COLO829 (cell line): ENCODE data around the gene ETFB.
A peak's percentile ranks its signal among the peaks of the same experiment; 100 is the strongest.

Source experiments
- DNase-seq: peaks from one replicate; pipeline ENCODE4 v3.0.0; 2012; ENCODE audit warnings: low spot score

Gene ETFB

GRCh38 chr19:51327066-51328001 lies 38.9 kb downstream of the ETFB start:
- DNase-seq = peak; percentile 84

- no peak for DNase-seq
These were observed 39.7 kb downstream of the ETFB start for GRCh38 chr19:51326216-51327065.

- no peak for DNase-seq
These were observed 40.8 kb downstream of the ETFB start for GRCh38 chr19:51325161-51325976.

GRCh38 chr19:51324167-51324481 lies 42.1 kb downstream of the ETFB start:
- DNase-seq = no peak

DNA sequence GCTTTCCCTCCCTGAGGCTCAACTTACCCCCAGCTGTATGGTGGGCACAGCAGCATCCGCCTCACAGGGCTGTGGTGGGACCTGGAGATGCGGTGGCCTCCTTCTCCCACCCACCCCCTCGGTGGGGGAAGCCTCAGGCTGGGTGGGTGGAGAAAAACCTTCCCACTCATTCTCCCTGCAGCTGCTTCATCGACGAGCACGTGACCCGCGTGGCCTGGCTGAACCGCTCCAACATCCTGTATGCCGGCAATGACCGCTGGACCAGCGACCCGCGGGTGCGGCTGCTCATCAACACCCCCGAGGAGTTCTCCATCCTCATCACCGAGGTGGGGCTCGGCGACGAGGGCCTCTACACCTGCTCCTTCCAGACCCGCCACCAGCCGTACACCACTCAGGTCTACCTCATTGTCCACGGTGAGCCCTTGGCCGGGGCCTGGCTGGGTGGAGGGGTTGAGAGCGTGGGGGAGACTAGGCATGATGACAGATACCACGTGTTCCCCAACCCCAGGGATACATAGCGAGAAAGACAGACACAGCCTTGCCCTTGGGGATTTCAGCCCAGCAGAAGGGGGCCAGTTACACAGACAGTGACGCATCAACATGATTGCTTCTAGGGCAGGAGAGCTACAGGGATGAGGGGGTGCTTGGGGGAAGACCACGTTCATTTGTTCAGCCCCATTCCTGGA lies 42.6 kb downstream of the ETFB start:
- DNase-seq = no peak

GRCh38 chr19:51321799-51322198 lies 44.4 kb downstream of the ETFB start:
- no peak for DNase-seq

DNA sequence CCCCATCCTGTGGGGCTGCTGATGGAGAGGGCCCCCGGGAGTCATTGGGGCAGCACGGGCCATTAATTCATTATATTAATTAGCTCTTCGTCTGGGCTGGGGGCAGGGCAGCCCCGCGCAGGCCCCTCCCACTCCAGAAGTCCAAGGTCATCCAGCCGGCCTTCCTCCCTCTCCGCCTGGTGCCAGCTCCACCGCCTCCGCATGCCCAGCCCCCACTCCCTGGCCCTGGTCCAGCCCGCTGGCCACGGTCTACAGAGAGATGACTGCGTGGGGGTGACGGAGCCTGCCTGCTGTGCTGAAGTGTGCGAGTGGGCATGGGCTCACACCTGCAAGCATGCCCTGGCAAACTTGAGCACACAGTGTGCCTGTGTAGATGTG lies 45.9 kb downstream of the ETFB start:
- no peak for DNase-seq

- no peak for DNase-seq
These were observed 46.4 kb downstream of the ETFB start for GRCh38 chr19:51319649-51320279.

GRCh38 chr19:51318687-51319648 lies 47.2 kb downstream of the ETFB start:
- DNase-seq = no peak

- DNase-seq = no peak
These were observed 48.2 kb downstream of the ETFB start for GRCh38 chr19:51317968-51318367.

DNA sequence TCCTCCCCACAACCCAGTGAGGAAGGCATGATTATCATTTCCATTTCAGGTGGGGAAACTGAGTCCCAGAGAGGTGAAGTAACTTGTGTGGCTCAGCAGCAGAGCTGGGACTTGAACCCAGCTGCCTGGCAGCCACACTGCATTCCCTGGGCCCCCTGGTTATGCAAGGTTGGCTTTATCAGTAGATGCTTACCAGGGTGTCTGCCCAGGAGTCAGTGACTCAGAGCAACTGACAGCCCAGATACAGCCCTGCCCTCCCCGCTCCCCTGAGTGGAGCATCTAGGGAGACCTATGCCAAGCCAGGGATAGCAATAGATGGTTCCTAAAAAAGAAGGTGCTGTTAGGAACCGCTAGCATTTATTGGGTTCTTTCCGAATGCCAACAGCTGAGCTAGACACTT lies 48.8 kb downstream of the ETFB start:
- no peak for DNase-seq

DNA sequence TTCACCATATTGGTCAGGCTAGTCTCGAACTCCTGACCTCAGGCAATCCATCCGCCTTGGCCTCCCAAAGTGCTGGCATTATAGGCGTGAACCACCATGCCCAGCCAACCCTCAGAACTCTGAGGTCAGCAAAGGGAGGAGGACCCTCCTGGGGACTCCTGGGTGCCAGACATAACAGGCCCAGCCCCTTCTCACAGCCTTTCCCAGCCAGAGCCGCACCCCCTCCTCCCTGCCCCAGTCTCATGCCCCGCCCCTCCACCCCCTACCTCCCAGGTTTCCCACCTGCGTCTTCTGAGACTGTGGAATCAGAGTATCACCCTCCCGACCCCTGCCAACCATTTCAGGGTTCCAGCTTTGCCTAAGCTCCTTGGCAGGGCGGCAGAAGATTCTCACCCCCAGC lies 49.5 kb downstream of the ETFB start:
- DNase-seq = no peak

- DNase-seq = no peak
These were observed 54.6 kb downstream of the ETFB start, which contains the start of gene IGLON5 for GRCh38 chr19:51311351-51312257. TSS of gene IGLON5 (plus strand) at chr19:51311644. CDS start at chr19:51311848, 204 bp downstream.

- no peak for DNase-seq
These were observed 60.7 kb downstream of the ETFB start for GRCh38 chr19:51305479-51305878.

DNA sequence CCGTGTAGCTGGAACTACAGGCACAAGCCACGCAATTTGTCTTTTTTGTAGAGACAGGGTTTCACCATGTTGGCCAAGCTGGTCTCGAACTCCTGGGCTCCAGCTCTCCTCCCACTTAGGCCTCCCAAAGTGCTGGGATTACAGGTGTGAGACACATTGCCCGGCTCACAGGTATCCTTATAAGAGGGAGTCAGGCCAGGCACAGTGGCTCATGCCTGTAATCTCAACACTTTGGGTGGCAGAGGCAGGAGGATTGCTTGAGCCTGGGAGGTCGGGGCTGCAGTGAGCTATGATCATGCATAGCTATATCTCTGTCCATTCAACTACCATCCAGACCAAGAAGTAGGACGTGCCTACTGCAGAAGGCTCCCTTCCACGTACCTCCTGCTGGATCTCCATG lies 64.9 kb downstream of the ETFB start:
- DNase-seq = no peak

- DNase-seq = no peak
These were observed 68.8 kb downstream of the ETFB start for GRCh38 chr19:51297406-51297805.

DNA sequence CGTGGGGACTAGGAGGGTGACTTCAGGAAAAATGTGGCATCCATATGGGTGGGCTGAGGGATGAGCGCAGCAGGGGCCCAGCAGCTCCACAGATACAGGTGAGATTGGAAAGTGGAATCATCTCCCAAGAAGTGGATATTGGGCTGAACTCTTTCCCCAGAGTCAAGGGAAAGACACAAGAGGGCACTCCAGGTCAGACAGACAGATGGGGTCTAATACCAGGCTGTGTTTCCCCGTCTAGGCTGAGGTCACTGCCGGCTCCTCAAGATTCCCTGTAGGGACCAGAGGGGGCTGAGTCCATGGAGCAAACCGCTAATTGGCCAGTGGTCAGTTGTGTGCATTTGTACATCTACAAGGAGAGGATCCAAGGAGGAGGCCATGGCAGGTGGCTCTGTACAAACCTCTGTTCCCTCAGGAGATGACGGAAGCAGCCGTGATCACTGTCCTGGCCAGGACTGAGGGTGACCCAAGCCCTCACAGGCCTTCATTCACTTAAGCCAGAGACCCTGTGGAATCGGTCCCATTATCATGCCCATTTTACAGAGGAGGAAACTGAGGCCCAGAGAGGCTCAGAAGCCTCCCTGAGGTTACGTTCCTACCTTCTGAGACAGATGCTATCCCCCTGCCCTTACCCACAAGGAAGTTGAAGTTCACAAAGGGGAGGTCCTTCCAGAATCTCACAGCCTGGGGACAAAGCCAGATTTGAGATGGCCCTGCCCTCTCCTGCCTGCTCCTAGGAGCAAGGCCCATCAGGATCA lies 69.7 kb downstream of the ETFB start:
- peak; percentile 28 for DNase-seq
